DOHH2 (cell line): ENCODE results near the gene SPOP.

Source experiments
- EZH2phosphoT487 ChIP-seq: fragments of 200-600 bp; sonication (generic); IDR thresholded peaks from 2 replicates; pipeline ENCODE4 v1.6.1; 2017; ENCODE audit warnings: borderline replicate concordance, mild to moderate bottlenecking, antibody characterized with exemption, low read length, moderate library complexity, mixed read lengths
- TF ChIP-seq, protein P1 (sequence below): fragments of 200-600 bp; sonication (generic); IDR thresholded peaks from one replicate; pipeline ENCODE4 v1.5.1; 2014; ENCODE audit warnings: antibody characterized with exemption, mild to moderate bottlenecking, low read depth, low read length; ENCODE audit not compliant: poor library complexity, severe bottlenecking

DNA sequence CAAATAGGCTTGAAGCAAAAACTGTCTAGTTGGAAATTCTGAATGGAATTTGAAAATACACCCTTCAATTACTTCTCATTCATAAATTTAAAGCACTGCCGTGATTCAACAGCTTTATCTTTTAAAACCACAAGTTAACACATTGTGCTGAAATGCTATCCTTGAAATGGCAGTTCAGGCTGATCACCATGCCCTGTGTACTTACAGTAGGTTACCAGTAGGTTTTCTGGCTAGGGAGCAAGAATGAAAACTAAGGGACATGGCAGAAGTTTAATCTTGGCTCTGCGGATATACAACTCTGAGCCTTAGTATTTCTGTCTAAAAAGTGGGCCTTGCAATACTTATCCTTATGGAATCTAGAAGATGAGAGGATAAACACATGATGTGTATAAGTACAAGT, 74.2 kb downstream of the SPOP start:
- TF ChIP-seq, protein P1, sequence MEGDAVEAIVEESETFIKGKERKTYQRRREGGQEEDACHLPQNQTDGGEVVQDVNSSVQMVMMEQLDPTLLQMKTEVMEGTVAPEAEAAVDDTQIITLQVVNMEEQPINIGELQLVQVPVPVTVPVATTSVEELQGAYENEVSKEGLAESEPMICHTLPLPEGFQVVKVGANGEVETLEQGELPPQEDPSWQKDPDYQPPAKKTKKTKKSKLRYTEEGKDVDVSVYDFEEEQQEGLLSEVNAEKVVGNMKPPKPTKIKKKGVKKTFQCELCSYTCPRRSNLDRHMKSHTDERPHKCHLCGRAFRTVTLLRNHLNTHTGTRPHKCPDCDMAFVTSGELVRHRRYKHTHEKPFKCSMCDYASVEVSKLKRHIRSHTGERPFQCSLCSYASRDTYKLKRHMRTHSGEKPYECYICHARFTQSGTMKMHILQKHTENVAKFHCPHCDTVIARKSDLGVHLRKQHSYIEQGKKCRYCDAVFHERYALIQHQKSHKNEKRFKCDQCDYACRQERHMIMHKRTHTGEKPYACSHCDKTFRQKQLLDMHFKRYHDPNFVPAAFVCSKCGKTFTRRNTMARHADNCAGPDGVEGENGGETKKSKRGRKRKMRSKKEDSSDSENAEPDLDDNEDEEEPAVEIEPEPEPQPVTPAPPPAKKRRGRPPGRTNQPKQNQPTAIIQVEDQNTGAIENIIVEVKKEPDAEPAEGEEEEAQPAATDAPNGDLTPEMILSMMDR: no peak
- TF ChIP-seq EZH2phosphoT487: no peak
